ENCODE results near the gene ECSIT.

GRCh38 chr19:11535792-11536595 lies 7.1 kb upstream of the ECSIT start:
- TF ChIP-seq NR1H2 (CRISPR knock-in tag; IDR thresholded peaks at IDR 0.05) (no peak), CTCF (IDR thresholded peaks at IDR 0.05) (peak; percentile 95), ELF4 (CRISPR knock-in tag; IDR thresholded peaks at IDR 0.05; ENCODE audit: low read depth) (no peak), FOXJ3 (CRISPR knock-in tag; IDR thresholded peaks at IDR 0.05; ENCODE audit: borderline replicate concordance) (no peak), FOXP1 (CRISPR knock-in tag; IDR thresholded peaks at IDR 0.05; ENCODE audit: borderline replicate concordance) (no peak), CREM (CRISPR knock-in tag; IDR thresholded peaks at IDR 0.05) (0 out of 2 replicates have a peak, but pooled peaks have one; percentile 75), JUN (CRISPR knock-in tag; IDR thresholded peaks at IDR 0.05) (no peak), SMAD3 (CRISPR knock-in tag; IDR thresholded peaks at IDR 0.05; ENCODE audit: borderline replicate concordance) (no peak), ZNF232 (CRISPR knock-in tag; IDR thresholded peaks at IDR 0.05) (no peak), TCF7 (CRISPR knock-in tag; IDR thresholded peaks at IDR 0.05; ENCODE audit: low read depth) (no peak), MAX (CRISPR knock-in tag; IDR thresholded peaks at IDR 0.05) (no peak), PREB (CRISPR knock-in tag; IDR thresholded peaks at IDR 0.05; ENCODE audit: borderline replicate concordance) (no peak)
